ENCODE data around the gene MPHOSPH10.

DNA sequence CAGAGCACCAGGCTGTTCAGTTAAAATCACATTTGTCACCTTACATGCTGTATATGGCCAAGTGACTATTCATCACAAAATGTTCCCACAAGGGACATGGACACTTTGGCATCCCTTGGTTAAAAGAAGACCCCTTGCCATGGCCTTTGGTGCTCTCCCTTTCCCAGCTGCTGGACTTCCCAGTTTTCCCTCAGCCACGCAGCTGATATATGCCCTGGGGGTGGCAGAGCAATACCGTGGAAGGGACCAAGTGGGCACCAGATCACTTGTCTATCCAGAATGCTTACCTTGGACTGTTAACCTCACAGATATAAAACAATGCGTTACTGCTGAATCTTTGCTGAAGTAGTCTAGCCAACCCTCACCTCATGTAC is 61.1 kb downstream of the MPHOSPH10 start:
- TF ChIP-seq, protein P1, sequence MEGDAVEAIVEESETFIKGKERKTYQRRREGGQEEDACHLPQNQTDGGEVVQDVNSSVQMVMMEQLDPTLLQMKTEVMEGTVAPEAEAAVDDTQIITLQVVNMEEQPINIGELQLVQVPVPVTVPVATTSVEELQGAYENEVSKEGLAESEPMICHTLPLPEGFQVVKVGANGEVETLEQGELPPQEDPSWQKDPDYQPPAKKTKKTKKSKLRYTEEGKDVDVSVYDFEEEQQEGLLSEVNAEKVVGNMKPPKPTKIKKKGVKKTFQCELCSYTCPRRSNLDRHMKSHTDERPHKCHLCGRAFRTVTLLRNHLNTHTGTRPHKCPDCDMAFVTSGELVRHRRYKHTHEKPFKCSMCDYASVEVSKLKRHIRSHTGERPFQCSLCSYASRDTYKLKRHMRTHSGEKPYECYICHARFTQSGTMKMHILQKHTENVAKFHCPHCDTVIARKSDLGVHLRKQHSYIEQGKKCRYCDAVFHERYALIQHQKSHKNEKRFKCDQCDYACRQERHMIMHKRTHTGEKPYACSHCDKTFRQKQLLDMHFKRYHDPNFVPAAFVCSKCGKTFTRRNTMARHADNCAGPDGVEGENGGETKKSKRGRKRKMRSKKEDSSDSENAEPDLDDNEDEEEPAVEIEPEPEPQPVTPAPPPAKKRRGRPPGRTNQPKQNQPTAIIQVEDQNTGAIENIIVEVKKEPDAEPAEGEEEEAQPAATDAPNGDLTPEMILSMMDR (IDR thresholded peaks at IDR 0.05), result no peak
- TF ChIP-seq HOXB13 (CRISPR knock-in tag; IDR thresholded peaks at IDR 0.05; ENCODE audit: low read depth) (no peak), POLR2A (IDR thresholded peaks at IDR 0.05; ENCODE audit: low read length) (no peak), EHF (CRISPR knock-in tag; IDR thresholded peaks at IDR 0.05) (no peak), ZC3H11A (IDR thresholded peaks at IDR 0.05) (no peak)
- TF ChIP-seq, protein P2, sequence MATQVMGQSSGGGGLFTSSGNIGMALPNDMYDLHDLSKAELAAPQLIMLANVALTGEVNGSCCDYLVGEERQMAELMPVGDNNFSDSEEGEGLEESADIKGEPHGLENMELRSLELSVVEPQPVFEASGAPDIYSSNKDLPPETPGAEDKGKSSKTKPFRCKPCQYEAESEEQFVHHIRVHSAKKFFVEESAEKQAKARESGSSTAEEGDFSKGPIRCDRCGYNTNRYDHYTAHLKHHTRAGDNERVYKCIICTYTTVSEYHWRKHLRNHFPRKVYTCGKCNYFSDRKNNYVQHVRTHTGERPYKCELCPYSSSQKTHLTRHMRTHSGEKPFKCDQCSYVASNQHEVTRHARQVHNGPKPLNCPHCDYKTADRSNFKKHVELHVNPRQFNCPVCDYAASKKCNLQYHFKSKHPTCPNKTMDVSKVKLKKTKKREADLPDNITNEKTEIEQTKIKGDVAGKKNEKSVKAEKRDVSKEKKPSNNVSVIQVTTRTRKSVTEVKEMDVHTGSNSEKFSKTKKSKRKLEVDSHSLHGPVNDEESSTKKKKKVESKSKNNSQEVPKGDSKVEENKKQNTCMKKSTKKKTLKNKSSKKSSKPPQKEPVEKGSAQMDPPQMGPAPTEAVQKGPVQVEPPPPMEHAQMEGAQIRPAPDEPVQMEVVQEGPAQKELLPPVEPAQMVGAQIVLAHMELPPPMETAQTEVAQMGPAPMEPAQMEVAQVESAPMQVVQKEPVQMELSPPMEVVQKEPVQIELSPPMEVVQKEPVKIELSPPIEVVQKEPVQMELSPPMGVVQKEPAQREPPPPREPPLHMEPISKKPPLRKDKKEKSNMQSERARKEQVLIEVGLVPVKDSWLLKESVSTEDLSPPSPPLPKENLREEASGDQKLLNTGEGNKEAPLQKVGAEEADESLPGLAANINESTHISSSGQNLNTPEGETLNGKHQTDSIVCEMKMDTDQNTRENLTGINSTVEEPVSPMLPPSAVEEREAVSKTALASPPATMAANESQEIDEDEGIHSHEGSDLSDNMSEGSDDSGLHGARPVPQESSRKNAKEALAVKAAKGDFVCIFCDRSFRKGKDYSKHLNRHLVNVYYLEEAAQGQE (IDR thresholded peaks at IDR 0.05), result no peak
- TF ChIP-seq, protein P3, sequence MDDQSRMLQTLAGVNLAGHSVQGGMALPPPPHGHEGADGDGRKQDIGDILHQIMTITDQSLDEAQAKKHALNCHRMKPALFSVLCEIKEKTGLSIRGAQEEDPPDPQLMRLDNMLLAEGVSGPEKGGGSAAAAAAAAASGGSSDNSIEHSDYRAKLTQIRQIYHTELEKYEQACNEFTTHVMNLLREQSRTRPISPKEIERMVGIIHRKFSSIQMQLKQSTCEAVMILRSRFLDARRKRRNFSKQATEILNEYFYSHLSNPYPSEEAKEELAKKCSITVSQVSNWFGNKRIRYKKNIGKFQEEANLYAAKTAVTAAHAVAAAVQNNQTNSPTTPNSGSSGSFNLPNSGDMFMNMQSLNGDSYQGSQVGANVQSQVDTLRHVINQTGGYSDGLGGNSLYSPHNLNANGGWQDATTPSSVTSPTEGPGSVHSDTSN (IDR thresholded peaks at IDR 0.05), result no peak

Data from A549 (cell line).